GM18508 (cell line): ENCODE data around the gene RAB13.
"Not testable (repeated sequence)": the region's sequence is repeated elsewhere in the genome, so short reads cannot be mapped to it uniquely, and the experiment has no call there.

Experiments used
- ATAC-seq: cut with Tn5 transposase; IDR thresholded peaks from one replicate; pipeline ENCODE4 v1.9.1; 2021; ENCODE audit warnings: moderate number of reproducible peaks; ENCODE audit not compliant: insufficient read depth, unreplicated experiment

The RAB13 gene

GRCh38 chr1:153985941-153986761 is at the start of gene RAB13:
Gene RAB13 (minus strand): TSS chr1:153986339. CDS start chr1:153986236, 103 bp downstream.
- ATAC-seq: no peak

GRCh38 chr1:154033697-154034096 is 47.6 kb upstream of the RAB13 start:
- ATAC-seq: not testable (repeated sequence)

- ATAC-seq: no peak
Observed at GRCh38 chr1:154019940-154020339, 33.8 kb upstream of the RAB13 start.

- no peak for ATAC-seq
Observed at GRCh38 chr1:154019269-154019668, 33.1 kb upstream of the RAB13 start.

GRCh38 chr1:154014154-154014907 is 28.2 kb upstream of the RAB13 start:
- no peak for ATAC-seq

- ATAC-seq: not testable (repeated sequence)
Observed at GRCh38 chr1:154012543-154012942, 26.4 kb upstream of the RAB13 start.

- no peak for ATAC-seq
Observed at GRCh38 chr1:154012129-154012528, 26.0 kb upstream of the RAB13 start.

- no peak for ATAC-seq
Observed at GRCh38 chr1:154006136-154006535, 20.0 kb upstream of the RAB13 start.

GRCh38 chr1:154000420-154000819 is 14.3 kb upstream of the RAB13 start:
- ATAC-seq: no peak

- ATAC-seq: not testable (repeated sequence)
Observed at GRCh38 chr1:153996882-153997281, 10.7 kb upstream of the RAB13 start.

- ATAC-seq: no peak
Observed at GRCh38 chr1:153995640-153996039, 9.5 kb upstream of the RAB13 start.

GRCh38 chr1:153995202-153995601 is 9.1 kb upstream of the RAB13 start:
- ATAC-seq: no peak

GRCh38 chr1:153991806-153992205 is 5.7 kb upstream of the RAB13 start:
- no peak for ATAC-seq

GRCh38 chr1:153991151-153991630 is 5.1 kb upstream of the RAB13 start:
- ATAC-seq: no peak

- ATAC-seq: peak; percentile 57
Observed at GRCh38 chr1:153990468-153991150, 4.5 kb upstream of the RAB13 start, which contains the start of gene RPS27. Gene RPS27 (plus strand): TSS chr1:153990762. CDS start chr1:153990797, 35 bp downstream.

- ATAC-seq: no peak
Observed at GRCh38 chr1:153987621-153988020, 1.5 kb upstream of the RAB13 start.

- ATAC-seq: no peak
Observed at GRCh38 chr1:153985341-153985912, 712 bp downstream of the RAB13 start.

- no peak for ATAC-seq
Observed at GRCh38 chr1:153984123-153984894, 1.8 kb downstream of the RAB13 start.

GRCh38 chr1:153981735-153982134 is 4.4 kb downstream of the RAB13 start:
- not testable (repeated sequence) for ATAC-seq
